OCI-LY7 (cell line): ENCODE results near the gene ATF6B. TPM values are rescaled to one million over a fixed set of nuclear protein-coding genes. Genes with fewer than 3 reads are reported as not detected.

ENCODE experiments used
- BruUV-seq: library from RNA; stranded (reverse); fragments of 400-500 nt; replicated peaks from 2 replicates; lab custom pipeline; 2021; lab: Mats Ljungman, UMichigan
- CTCF ChIA-PET: fragments of 300-600 bp; sonication (Branson Sonifier 250); formaldehyde crosslinking; loops from one replicate; lab custom pipeline; 2022; ENCODE audit warnings: antibody characterized with exemption; ENCODE audit not compliant: unreplicated experiment; lab: Charles Lee
- POLR2A ChIA-PET: fragments of 300-600 bp; sonication (Branson Sonifier 250); formaldehyde crosslinking; loops from one replicate; lab custom pipeline; 2022; ENCODE audit warnings: antibody characterized with exemption; lab: Charles Lee
- DNase-seq: peaks from one replicate; pipeline ENCODE4 v3.0.0-alpha.2; 2015; ENCODE audit warnings: low spot score
- H2AFZ ChIP-seq: fragments of 200-600 bp; sonication (generic), shearing (Covaris generic); 2 replicates; pipeline ENCODE4 v1.6.1; 2014; ENCODE audit warnings: mild to moderate bottlenecking, antibody characterized with exemption, low read length, moderate library complexity
- H3K27ac ChIP-seq: fragments of 200-600 bp; sonication (generic); 2 replicates; pipeline ENCODE4 v1.5.1; 2014; ENCODE audit warnings: mixed run types, low read depth, mild to moderate bottlenecking, moderate library complexity, low read length, inconsistent platforms; ENCODE audit not compliant: poor library complexity, severe bottlenecking
- H3K36me3 ChIP-seq: fragments of 200-600 bp; sonication (generic); 2 replicates; pipeline ENCODE4 v1.6.1; 2014; ENCODE audit warnings: mild to moderate bottlenecking, antibody characterized with exemption, low read length, moderate library complexity, mixed read lengths; ENCODE audit not compliant: insufficient read depth
- H3K4me1 ChIP-seq: fragments of 200-600 bp; sonication (generic); 2 replicates; pipeline ENCODE4 v1.5.1; 2014; ENCODE audit warnings: mild to moderate bottlenecking, low read length; ENCODE audit not compliant: insufficient read depth, poor library complexity, severe bottlenecking
- H3K4me2 ChIP-seq: fragments of 200-600 bp; sonication (generic); 2 replicates; pipeline ENCODE4 v1.6.1; 2014; ENCODE audit warnings: mild to moderate bottlenecking, low read length
- H3K4me3 ChIP-seq: fragments of 200-600 bp; sonication (generic); 2 replicates; pipeline ENCODE4 v1.5.1; 2014; ENCODE audit warnings: mild to moderate bottlenecking, low read depth, low read length; ENCODE audit not compliant: poor library complexity, severe bottlenecking
- H3K79me2 ChIP-seq: fragments of 200-600 bp; sonication (generic); 2 replicates; pipeline ENCODE4 v1.6.1; 2016; ENCODE audit warnings: low read depth, mild to moderate bottlenecking, low read length, moderate library complexity, mixed read lengths; ENCODE audit not compliant: insufficient read depth
- H3K9me2 ChIP-seq: fragments of 200-600 bp; sonication (generic); 2 replicates; pipeline ENCODE4 v1.6.1; 2016; ENCODE audit warnings: mild to moderate bottlenecking, low read length, mixed read lengths; ENCODE audit not compliant: insufficient read depth
- H3K9me3 ChIP-seq: fragments of 200-600 bp; sonication (generic); 2 replicates; pipeline ENCODE4 v1.6.1; 2014; ENCODE audit warnings: mild to moderate bottlenecking, mixed run types, low read length, mixed read lengths
- H4K20me1 ChIP-seq: fragments of 200-600 bp; sonication (generic); 2 replicates; pipeline ENCODE4 v1.6.1; 2014; ENCODE audit warnings: mild to moderate bottlenecking, antibody characterized with exemption, low read length, moderate library complexity, mixed read lengths; ENCODE audit not compliant: insufficient read depth
- EZH2phosphoT487 ChIP-seq: fragments of 200-600 bp; sonication (generic); IDR thresholded peaks from 2 replicates; pipeline ENCODE4 v1.6.1; 2018; ENCODE audit warnings: low read depth, borderline replicate concordance, mild to moderate bottlenecking, mixed run types, antibody characterized with exemption, low read length, moderate library complexity, mixed read lengths
- intact Hi-C: fragments of 100-400 bp; cut with micrococcal nuclease; formaldehyde crosslinking; loops from one replicate; pipeline ENCODE4 v1.10.0; 2022; ENCODE audit not compliant: unreplicated experiment
- total RNA-seq, 2 experiments: library from RNA; depleted of rRNA in 1 of 2; stranded (reverse); fragments of >200 nt in 1 of 2; shearing (Covaris generic) in 1 of 2; gene quantifications; 2 replicates each; pipeline ENCODE4 v1.2.3, GENCODE V29; 2014 to 2022
- TF ChIP-seq, protein P1 (sequence below): fragments of 200-600 bp; sonication (generic); conservative IDR thresholded peaks from 2 replicates; pipeline ENCODE4 v1.5.1; 2014; ENCODE audit warnings: mild to moderate bottlenecking, antibody characterized with exemption, low read length, moderate library complexity, mixed read lengths

The ATF6B gene
- total RNA-seq, 2 experiments from 2014 or later = 57.7 to 122 TPM

- H3K79me2 ChIP-seq = no peaks in the 10 kb centered on the region
- intact Hi-C loops = no loop called here
- H3K4me2 ChIP-seq = no peak overlapping the region
- H3K4me1 ChIP-seq = no peaks in the 10 kb centered on the region
- no peak overlapping the region for H2AFZ ChIP-seq
- no peaks in the 10 kb centered on the region for H3K9me2 ChIP-seq
- TF ChIP-seq EZH2phosphoT487 = no peak
- TF ChIP-seq, protein P1, sequence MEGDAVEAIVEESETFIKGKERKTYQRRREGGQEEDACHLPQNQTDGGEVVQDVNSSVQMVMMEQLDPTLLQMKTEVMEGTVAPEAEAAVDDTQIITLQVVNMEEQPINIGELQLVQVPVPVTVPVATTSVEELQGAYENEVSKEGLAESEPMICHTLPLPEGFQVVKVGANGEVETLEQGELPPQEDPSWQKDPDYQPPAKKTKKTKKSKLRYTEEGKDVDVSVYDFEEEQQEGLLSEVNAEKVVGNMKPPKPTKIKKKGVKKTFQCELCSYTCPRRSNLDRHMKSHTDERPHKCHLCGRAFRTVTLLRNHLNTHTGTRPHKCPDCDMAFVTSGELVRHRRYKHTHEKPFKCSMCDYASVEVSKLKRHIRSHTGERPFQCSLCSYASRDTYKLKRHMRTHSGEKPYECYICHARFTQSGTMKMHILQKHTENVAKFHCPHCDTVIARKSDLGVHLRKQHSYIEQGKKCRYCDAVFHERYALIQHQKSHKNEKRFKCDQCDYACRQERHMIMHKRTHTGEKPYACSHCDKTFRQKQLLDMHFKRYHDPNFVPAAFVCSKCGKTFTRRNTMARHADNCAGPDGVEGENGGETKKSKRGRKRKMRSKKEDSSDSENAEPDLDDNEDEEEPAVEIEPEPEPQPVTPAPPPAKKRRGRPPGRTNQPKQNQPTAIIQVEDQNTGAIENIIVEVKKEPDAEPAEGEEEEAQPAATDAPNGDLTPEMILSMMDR = no peak
- H3K4me3 ChIP-seq = no peak overlapping the region
- H4K20me1 ChIP-seq = no peaks in the 10 kb centered on the region
- H3K27ac ChIP-seq = no peak overlapping the region
- H3K9me3 ChIP-seq = no peaks in the 10 kb centered on the region
- ChIA-PET CTCF (no interaction called here), POLR2A (interaction anchor here (0.7 kb wide), 2 partner anchors 7 to 173 kb away, joined by 3 to 5 read pairs; no protein-coding TSS in a partner anchor)
- H3K36me3 ChIP-seq = no peaks in the 10 kb centered on the region
- no peak for DNase-seq
- BruUV-seq = no TSS peak
Observed at GRCh38 chr6:32070814-32071543, 57.1 kb downstream of the ATF6B start.

DNA sequence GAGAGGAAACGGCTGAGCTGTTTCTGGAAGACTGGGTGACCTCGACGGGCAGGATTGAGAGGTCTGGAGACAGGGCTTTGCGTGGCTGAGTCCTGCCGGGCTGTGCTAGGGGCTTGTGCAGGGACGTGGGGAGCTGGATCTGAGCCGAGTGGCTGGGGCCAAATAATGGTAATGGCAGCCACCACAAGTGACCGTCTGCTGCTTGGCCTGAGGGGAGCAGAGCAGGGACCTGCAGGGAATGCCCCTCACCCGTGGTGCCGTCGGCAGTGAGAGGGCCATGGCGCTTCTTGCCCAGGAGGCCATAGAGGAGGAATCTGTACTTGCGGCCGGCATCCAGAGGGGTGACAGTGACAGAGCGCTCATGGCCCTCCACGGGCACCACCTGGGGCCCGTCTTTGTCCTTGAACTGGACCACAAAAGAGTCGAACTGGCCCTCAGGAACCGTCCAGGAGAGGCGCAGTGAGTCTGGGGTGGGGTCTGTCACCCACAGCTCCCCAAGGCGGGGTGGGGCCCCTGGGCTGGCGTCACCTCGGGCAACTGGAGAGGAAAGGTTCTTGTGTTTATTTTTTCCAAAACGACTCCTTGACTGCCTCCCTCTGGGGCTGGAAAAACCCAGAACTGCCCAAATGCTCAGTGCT lies 58.0 kb downstream of the ATF6B start:
- H4K20me1 ChIP-seq = no peaks in the 10 kb centered on the region
- no peaks in the 10 kb centered on the region for H3K9me2 ChIP-seq
- no peaks in the 10 kb centered on the region for H3K4me1 ChIP-seq
- no peaks in the 10 kb centered on the region for H3K36me3 ChIP-seq
- TF ChIP-seq, protein P1 = no peak
- TF ChIP-seq EZH2phosphoT487 = no peak
- no peak overlapping the region for H2AFZ ChIP-seq
- CTCF ChIA-PET = no interaction called here
- intact Hi-C loops = no loop called here
- H3K4me3 ChIP-seq = no peak overlapping the region
- no peaks in the 10 kb centered on the region for H3K9me3 ChIP-seq
- H3K4me2 ChIP-seq = no peak overlapping the region
- POLR2A ChIA-PET = no interaction called here
- no peak for DNase-seq
- no peaks in the 10 kb centered on the region for H3K79me2 ChIP-seq
- no peak overlapping the region for H3K27ac ChIP-seq
- BruUV-seq = no TSS peak

DNA sequence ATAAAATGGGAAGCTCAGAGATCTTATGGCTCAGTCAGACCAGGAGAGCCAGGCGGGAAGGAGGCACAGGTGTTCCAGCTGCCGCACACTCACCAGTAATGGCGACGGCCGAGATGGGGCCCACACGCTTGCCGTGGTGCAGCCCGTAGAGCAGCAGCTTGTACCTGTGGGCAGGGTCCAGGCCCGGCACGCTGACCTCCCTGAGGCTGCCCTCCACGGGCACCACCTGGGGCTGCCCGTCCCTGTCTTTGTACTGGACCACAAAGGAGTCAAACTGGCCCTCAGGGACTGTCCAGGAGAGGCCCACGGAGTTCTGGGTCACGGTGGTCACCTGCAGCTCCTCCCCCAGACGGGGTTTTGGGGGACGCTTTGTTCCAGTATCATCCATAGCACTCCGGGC lies 58.6 kb downstream of the ATF6B start:
- no peak overlapping the region for H2AFZ ChIP-seq
- TF ChIP-seq, protein P1 = no peak
- no peak for TF ChIP-seq EZH2phosphoT487
- BruUV-seq = no TSS peak
- H3K36me3 ChIP-seq = no peaks in the 10 kb centered on the region
- H3K4me1 ChIP-seq = no peaks in the 10 kb centered on the region
- intact Hi-C loops = no loop called here
- H3K9me2 ChIP-seq = no peaks in the 10 kb centered on the region
- no peaks in the 10 kb centered on the region for H4K20me1 ChIP-seq
- no peak overlapping the region for H3K4me3 ChIP-seq
- no peak for DNase-seq
- no peak overlapping the region for H3K4me2 ChIP-seq
- ChIA-PET POLR2A (no interaction called here), CTCF (no interaction called here)
- H3K27ac ChIP-seq = no peak overlapping the region
- no peaks in the 10 kb centered on the region for H3K79me2 ChIP-seq
- no peaks in the 10 kb centered on the region for H3K9me3 ChIP-seq
